ENCODE measurements around the gene MYL7. TPM values are rescaled to one million over a fixed set of nuclear protein-coding genes. Genes with fewer than 3 reads are reported as not detected.

MYL7 gene
- total RNA-seq, 1 experiment from 2014 or later = not detected

DNA sequence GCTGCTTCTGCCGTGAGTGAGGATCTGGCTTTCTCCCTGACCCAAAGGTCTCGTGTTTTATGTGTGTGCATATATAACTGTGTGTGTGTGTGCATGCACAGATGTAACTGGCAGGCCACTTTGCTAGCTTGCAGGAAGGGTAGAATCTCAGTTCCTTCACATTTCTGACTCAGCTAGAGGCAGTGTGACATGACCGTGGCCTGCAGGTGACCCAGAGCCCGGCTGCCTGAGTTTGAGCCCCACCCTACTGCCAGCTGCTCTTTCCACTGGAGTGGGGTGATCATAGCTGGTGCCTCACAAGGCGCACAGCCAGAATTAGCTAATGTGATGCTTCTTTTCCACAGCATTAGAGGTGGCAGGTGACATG, 9.3 kb upstream of the MYL7 start:
- H3K27ac ChIP-seq (ENCODE audit: low read length) = no peak overlapping the region
- BruUV-seq (replicated peaks) = no TSS peak
- H3K36me3 ChIP-seq (ENCODE audit: control insufficient read depth, insufficient read depth, low read length) = no peaks in the 10 kb centered on the region
- ChIA-PET POLR2A (no interaction called here), CTCF (no interaction called here)
- intact Hi-C loops (cut with micrococcal nuclease; ENCODE audit: unreplicated experiment) = no loop called here
- H3K9me3 ChIP-seq (ENCODE audit: control insufficient read depth, insufficient read depth, low read depth, low read length) = no peaks in the 10 kb centered on the region
- no peak overlapping the region for H3K4me3 ChIP-seq (ENCODE audit: low read depth in 2 of 2, low read length in 2 of 2)
- TF ChIP-seq, protein P1, sequence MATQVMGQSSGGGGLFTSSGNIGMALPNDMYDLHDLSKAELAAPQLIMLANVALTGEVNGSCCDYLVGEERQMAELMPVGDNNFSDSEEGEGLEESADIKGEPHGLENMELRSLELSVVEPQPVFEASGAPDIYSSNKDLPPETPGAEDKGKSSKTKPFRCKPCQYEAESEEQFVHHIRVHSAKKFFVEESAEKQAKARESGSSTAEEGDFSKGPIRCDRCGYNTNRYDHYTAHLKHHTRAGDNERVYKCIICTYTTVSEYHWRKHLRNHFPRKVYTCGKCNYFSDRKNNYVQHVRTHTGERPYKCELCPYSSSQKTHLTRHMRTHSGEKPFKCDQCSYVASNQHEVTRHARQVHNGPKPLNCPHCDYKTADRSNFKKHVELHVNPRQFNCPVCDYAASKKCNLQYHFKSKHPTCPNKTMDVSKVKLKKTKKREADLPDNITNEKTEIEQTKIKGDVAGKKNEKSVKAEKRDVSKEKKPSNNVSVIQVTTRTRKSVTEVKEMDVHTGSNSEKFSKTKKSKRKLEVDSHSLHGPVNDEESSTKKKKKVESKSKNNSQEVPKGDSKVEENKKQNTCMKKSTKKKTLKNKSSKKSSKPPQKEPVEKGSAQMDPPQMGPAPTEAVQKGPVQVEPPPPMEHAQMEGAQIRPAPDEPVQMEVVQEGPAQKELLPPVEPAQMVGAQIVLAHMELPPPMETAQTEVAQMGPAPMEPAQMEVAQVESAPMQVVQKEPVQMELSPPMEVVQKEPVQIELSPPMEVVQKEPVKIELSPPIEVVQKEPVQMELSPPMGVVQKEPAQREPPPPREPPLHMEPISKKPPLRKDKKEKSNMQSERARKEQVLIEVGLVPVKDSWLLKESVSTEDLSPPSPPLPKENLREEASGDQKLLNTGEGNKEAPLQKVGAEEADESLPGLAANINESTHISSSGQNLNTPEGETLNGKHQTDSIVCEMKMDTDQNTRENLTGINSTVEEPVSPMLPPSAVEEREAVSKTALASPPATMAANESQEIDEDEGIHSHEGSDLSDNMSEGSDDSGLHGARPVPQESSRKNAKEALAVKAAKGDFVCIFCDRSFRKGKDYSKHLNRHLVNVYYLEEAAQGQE (IDR thresholded peaks at IDR 0.05; ENCODE audit: insufficient read depth in 1 of 2, low read depth in 2 of 2, low read length in 1 of 2) = no peak
- no peak for TF ChIP-seq TCF7L2 (IDR thresholded peaks at IDR 0.05; ENCODE audit: low read depth, low read length)
- TF ChIP-seq, protein P2, sequence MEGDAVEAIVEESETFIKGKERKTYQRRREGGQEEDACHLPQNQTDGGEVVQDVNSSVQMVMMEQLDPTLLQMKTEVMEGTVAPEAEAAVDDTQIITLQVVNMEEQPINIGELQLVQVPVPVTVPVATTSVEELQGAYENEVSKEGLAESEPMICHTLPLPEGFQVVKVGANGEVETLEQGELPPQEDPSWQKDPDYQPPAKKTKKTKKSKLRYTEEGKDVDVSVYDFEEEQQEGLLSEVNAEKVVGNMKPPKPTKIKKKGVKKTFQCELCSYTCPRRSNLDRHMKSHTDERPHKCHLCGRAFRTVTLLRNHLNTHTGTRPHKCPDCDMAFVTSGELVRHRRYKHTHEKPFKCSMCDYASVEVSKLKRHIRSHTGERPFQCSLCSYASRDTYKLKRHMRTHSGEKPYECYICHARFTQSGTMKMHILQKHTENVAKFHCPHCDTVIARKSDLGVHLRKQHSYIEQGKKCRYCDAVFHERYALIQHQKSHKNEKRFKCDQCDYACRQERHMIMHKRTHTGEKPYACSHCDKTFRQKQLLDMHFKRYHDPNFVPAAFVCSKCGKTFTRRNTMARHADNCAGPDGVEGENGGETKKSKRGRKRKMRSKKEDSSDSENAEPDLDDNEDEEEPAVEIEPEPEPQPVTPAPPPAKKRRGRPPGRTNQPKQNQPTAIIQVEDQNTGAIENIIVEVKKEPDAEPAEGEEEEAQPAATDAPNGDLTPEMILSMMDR (IDR thresholded peaks at IDR 0.05) = no peak
- no peak for TF ChIP-seq SIN3A (IDR thresholded peaks at IDR 0.05; ENCODE audit: borderline replicate concordance, insufficient read depth, low read depth, low read length)
- no peak for TF ChIP-seq POLR2AphosphoS5 (IDR thresholded peaks at IDR 0.05; ENCODE audit: low read depth, low read length)
- in situ Hi-C loops (cut with HindIII; ENCODE audit: low pct_unique_long_range_greater_than_20kb, low sequenced_read_pairs) = no loop called here
- H3K27me3 ChIP-seq (ENCODE audit: control insufficient read depth, insufficient read depth, low read length) = no peaks in the 10 kb centered on the region
- H3K4me1 ChIP-seq (ENCODE audit: control insufficient read depth, insufficient read depth, low read length) = no peaks in the 10 kb centered on the region
- ATAC-seq (no peak), DNase-seq (ENCODE audit: low read depth, low spot score) (no peak)

DNA sequence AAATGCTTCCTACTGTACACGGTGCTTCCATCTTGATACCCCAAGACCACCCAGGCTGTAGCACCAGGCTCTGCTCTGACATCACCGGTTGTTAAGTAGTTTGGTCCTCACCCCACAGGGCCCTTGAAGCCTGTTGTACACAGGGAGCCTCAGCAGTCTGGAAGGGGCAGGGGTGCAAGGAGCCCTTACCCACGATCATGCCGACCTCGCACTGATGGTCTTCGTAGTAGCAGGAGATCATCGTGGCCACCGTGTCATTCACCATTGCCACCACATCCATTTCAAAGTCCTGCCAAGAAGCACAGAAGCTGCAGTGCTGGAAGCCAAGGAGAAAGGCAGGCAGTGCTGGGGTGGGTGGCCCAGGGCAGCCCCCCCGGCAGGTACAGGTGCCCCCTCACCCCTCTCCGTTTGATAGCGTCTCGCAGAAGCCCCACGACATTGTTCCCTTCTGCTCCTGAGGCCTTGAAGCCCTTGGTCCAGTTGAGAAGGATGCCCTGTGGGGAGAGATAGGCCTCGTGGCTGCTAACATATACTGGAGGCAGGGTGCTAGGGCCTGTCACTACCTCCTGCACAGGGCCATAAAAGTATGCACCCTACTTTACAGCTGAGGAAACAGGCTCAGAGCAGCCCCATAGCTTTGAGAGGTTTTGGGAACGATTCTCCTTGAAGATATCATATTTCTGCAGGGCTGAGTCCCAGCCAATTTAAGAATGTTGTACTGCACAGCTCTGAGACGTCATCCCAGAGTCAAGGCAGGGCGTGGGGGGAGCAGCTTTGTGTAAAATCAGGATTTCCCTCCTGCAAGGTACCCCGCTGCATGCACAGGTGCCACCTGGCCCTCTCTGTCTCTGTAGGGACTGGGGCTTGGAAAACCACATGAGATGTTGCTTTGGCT, 8.7 kb upstream of the MYL7 start:
- H3K27me3 ChIP-seq (ENCODE audit: control insufficient read depth, insufficient read depth, low read length) = no peaks in the 10 kb centered on the region
- no peak overlapping the region for H3K27ac ChIP-seq (ENCODE audit: low read length)
- BruUV-seq (replicated peaks) = no TSS peak
- H3K4me3 ChIP-seq (ENCODE audit: low read depth in 2 of 2, low read length in 2 of 2) = no peak overlapping the region
- in situ Hi-C loops (cut with HindIII; ENCODE audit: low pct_unique_long_range_greater_than_20kb, low sequenced_read_pairs) (no loop called here), intact Hi-C loops (cut with micrococcal nuclease; ENCODE audit: unreplicated experiment) (no loop called here)
- no peaks in the 10 kb centered on the region for H3K36me3 ChIP-seq (ENCODE audit: control insufficient read depth, insufficient read depth, low read length)
- ATAC-seq (no peak), DNase-seq (ENCODE audit: low read depth, low spot score) (no peak)
- H3K4me1 ChIP-seq (ENCODE audit: control insufficient read depth, insufficient read depth, low read length) = no peaks in the 10 kb centered on the region
- no peak for TF ChIP-seq SIN3A (IDR thresholded peaks at IDR 0.05; ENCODE audit: borderline replicate concordance, insufficient read depth, low read depth, low read length)
- no peak for TF ChIP-seq POLR2AphosphoS5 (IDR thresholded peaks at IDR 0.05; ENCODE audit: low read depth, low read length)
- TF ChIP-seq, protein P1 (IDR thresholded peaks at IDR 0.05; ENCODE audit: insufficient read depth in 1 of 2, low read depth in 2 of 2, low read length in 1 of 2) = no peak
- TF ChIP-seq, protein P2 (IDR thresholded peaks at IDR 0.05) = no peak
- no peak for TF ChIP-seq TCF7L2 (IDR thresholded peaks at IDR 0.05; ENCODE audit: low read depth, low read length)
- ChIA-PET CTCF (no interaction called here), POLR2A (no interaction called here)
- no peaks in the 10 kb centered on the region for H3K9me3 ChIP-seq (ENCODE audit: control insufficient read depth, insufficient read depth, low read depth, low read length)

Data from Panc1 (cell line).